ENCODE data around the gene INSYN2A.

GRCh38 chr10:127146661-127147060 is 49.7 kb downstream of the INSYN2A start:
- TF ChIP-seq CTCF (IDR thresholded peaks at IDR 0.05) (no peak), POLR2A (IDR thresholded peaks at IDR 0.05) (no peak)
